ENCODE data around the gene PTPN13. TPM values are rescaled to one million over a fixed set of nuclear protein-coding genes. Genes with fewer than 3 reads are reported as not detected.
"Not testable (repeated sequence)": the region's sequence is repeated elsewhere in the genome, so short reads cannot be mapped to it uniquely, and the experiment has no call there.

The PTPN13 gene
- total RNA-seq, 2 experiments from 2014 or later: 0.06 to 0.21 TPM

- CTCF ChIA-PET: no interaction called here
Measured at GRCh38 chr4:86704601-86705000, 110.5 kb downstream of the PTPN13 start.

GRCh38 chr4:86706923-86707597 lies 112.9 kb downstream of the PTPN13 start:
- POLR2A ChIA-PET: no interaction called here
- CTCF ChIA-PET: no interaction called here

More at GRCh38 chr4:86704601-86705000, 110.5 kb downstream of the PTPN13 start:
- POLR2A ChIA-PET: no interaction called here

GRCh38 chr4:86717651-86718050 lies 123.5 kb downstream of the PTPN13 start:
- ChIA-PET POLR2A (no interaction called here), CTCF (no interaction called here)

GRCh38 chr4:86718152-86718551 lies 124.0 kb downstream of the PTPN13 start:
- ChIA-PET CTCF (no interaction called here), POLR2A (no interaction called here)

GRCh38 chr4:86719149-86719548 lies 125.0 kb downstream of the PTPN13 start:
- CTCF ChIA-PET, POLR2A ChIA-PET: not testable (repeated sequence)

- ChIA-PET CTCF (no interaction called here), POLR2A (no interaction called here)
Measured at GRCh38 chr4:86720508-86721068, 126.5 kb downstream of the PTPN13 start.

DNA sequence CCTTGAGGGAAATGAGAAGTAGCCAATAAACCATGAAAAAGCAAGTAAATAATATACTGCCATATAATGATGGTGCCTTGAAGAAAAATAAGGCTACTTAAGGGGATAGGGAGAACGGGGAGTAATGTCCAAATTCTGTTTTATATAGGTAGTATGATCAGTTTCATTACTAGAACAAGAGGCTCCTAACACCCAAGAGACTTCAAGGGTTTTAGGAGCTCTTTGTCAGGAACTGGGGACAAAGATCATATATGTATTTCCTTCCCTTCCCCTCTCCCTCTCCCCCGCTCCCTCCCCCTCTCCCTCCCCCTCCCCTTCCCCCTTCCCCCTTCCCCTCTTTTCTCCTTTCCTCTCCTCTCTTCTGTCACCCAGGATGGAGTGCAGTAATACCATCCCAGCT lies 127.3 kb downstream of the PTPN13 start:
- POLR2A ChIA-PET: no interaction called here
- CTCF ChIA-PET: no interaction called here

- ChIA-PET CTCF (no interaction called here), POLR2A (no interaction called here)
Measured at GRCh38 chr4:86730310-86730709, 136.2 kb downstream of the PTPN13 start.

DNA sequence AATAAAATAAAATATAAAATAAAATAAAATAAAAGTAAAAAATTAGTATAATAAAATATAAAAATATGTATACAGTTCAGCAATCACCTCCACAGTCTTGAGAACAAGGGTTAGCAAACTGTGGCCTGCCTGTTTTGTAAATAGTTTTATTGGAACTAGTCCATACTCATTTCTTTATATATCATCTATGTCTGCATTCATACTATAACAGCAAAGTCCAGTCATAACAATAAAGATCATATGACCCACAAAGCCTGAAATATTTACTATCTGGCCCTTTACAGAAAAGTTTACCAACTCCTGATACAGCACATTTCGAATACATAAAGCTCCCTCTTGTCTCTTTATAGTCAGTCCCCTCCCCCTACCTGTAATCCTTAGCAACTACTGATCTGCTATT lies 143.1 kb downstream of the PTPN13 start:
- POLR2A ChIA-PET: no interaction called here
- CTCF ChIA-PET: no interaction called here

- ChIA-PET POLR2A (no interaction called here), CTCF (no interaction called here)
Measured at GRCh38 chr4:86741846-86742245, 147.7 kb downstream of the PTPN13 start.

DNA sequence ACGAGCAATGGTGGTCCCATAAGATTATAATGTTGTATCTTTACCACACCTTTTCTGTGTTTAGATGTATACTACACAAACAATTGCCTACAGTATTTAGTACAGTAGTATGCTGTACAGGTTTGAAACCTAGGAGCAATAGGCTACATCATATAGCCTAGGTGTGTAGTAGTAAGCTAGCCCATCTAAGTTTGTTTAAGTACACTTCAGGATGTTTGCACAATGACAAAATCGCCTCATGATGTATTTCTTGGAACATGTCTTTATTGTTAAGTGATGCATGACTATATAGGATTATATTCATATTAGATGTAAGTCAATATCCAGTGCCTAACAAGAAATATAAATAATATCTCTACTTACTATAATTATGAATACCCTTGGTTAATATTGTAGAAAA lies 150.5 kb downstream of the PTPN13 start:
- ChIA-PET CTCF (no interaction called here), POLR2A (no interaction called here)

- ChIA-PET POLR2A (no interaction called here), CTCF (no interaction called here)
Measured at GRCh38 chr4:86749121-86749520, 155.0 kb downstream of the PTPN13 start.

DNA sequence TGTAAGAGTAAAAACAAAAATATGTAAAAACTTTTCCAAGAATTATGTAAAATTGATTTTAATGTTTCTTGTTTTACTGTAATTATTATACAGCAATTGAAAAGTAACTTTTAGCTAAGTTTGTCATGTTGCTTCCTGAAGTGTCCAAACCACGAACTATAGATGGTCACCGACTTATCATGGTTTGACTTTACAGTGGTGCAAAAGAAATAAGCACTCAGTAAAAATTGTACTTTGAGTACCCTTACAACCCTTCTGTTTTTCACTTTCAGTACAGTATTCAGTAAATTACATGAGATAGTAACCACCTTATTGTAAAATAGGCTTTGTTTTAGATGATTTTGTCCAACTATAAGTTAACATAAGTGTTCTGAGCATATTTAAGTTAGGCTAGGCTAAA lies 161.3 kb downstream of the PTPN13 start:
- CTCF ChIA-PET: no interaction called here

DNA sequence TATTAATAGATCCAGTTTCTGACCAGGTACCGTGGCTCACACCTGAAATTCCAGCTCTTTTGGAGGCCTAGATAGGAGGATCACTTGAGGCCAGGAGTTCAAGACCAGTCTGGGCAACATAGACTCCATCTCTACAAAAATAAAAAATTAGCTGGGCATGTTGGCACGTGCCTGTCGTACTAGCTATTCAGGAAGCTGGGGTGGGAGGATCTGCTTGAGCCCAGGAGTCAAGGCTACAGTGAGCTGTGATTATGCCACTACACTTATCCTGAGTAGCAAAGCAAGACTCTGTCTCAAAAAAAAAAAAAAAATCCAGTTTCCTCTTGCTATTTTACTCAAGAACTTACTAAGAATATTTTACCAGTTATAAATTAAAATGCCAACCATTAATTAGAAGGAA lies 163.4 kb downstream of the PTPN13 start:
- CTCF ChIA-PET: no interaction called here

More for the DNA sequence above, 161.3 kb downstream of the PTPN13 start:
- POLR2A ChIA-PET: no interaction called here

DNA sequence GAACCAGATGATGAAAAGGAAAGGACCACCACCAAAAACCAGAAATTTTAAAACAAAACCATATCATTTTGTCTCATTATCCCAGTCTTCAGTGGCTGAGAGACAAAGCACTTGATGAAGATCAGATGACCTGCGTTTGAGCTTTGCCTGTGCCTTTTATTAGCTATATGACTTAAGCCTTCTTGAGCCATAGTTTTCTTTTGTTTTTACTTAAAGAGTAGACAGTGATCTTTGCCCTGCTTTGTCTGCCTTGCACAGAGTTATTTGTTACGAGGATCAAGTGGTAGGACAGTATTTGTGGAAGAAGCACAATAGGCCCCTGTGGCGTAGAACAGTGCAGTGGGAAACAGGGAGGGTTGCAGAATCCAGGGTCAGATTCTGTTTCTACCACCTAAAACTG lies 165.2 kb downstream of the PTPN13 start:
- CTCF ChIA-PET: no interaction called here
- POLR2A ChIA-PET: no interaction called here

More for the DNA sequence above, 163.4 kb downstream of the PTPN13 start:
- POLR2A ChIA-PET: no interaction called here

GRCh38 chr4:86762649-86763048 lies 168.5 kb downstream of the PTPN13 start:
- ChIA-PET CTCF (no interaction called here), POLR2A (no interaction called here)

DNA sequence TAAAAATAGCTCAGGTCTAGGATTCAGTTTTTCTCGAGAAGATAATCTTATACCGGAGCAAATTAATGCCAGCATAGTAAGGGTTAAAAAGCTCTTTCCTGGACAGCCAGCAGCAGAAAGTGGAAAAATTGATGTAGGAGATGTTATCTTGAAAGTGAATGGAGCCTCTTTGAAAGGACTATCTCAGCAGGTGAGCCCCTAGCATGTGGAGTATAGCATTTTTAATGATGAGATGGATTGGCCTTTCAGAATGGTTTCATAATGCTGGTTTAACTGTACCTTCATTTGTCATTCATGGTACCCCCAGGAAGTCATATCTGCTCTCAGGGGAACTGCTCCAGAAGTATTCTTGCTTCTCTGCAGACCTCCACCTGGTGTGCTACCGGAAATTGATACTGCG lies 175.7 kb downstream of the PTPN13 start:
- CTCF ChIA-PET: no interaction called here
- POLR2A ChIA-PET: no interaction called here

- ChIA-PET CTCF (no interaction called here), POLR2A (no interaction called here)
Measured at GRCh38 chr4:86771141-86771540, 177.0 kb downstream of the PTPN13 start.

GRCh38 chr4:86775061-86775460 lies 180.9 kb downstream of the PTPN13 start:
- POLR2A ChIA-PET: no interaction called here
- CTCF ChIA-PET: no interaction called here

GRCh38 chr4:86778175-86778574 lies 184.1 kb downstream of the PTPN13 start:
- ChIA-PET POLR2A (no interaction called here), CTCF (no interaction called here)

- ChIA-PET POLR2A (no interaction called here), CTCF (no interaction called here)
Measured at GRCh38 chr4:86788826-86789225, 194.7 kb downstream of the PTPN13 start.

DNA sequence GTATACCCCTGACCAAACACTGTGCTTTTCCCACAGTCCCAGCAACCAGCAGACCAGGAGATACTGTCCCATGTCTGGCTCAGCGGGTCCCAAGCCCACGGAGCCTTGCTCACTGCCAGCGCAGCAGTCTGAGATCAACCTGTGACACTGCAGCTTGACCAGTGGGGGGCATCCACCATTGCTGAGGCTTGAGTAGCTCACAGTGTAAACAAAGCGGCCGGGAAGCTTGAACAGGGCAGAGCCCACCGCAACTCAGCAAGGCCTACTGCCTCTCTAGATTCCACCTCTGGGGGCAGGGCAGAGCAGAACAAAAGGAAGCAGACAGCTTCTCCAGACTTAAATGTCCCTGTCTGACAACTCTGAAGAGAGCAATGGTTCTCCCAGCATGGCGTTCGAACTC lies 197.0 kb downstream of the PTPN13 start:
- POLR2A ChIA-PET: no interaction called here
- CTCF ChIA-PET: no interaction called here
